ENCODE measurements around the gene DOCK1. TPM values are rescaled to one million over a fixed set of nuclear protein-coding genes. Genes with fewer than 3 reads are reported as not detected.

Gene DOCK1
- total RNA-seq (10 to 100 TPM; 17.7 to 23.1 (median 21.5) TPM), polyA plus RNA-seq (7.8 TPM)
- long read RNA-seq, donor 1, partial matches to known transcripts = 9 of 21 reads
- long read RNA-seq, donor 1, other reads (novel, unspliced or antisense) = 12 of 21 reads
- long read RNA-seq, donor 2, full-length matches to known transcripts = 2 of 7 reads
- long read RNA-seq, donor 2, partial matches to known transcripts = 3 of 7 reads
- long read RNA-seq, donor 2, other reads (novel, unspliced or antisense) = 2 of 7 reads
- long read RNA-seq, donor 3, full-length matches to known transcripts = 3 of 25 reads
- long read RNA-seq, donor 3, partial matches to known transcripts = 10 of 25 reads
- long read RNA-seq, donor 3, other reads (novel, unspliced or antisense) = 12 of 25 reads
- long read RNA-seq, donor 4, full-length matches to known transcripts = 4 of 8 reads
- long read RNA-seq, donor 4, partial matches to known transcripts = 1 of 8 reads
- long read RNA-seq, donor 4, other reads (novel, unspliced or antisense) = 3 of 8 reads

DNA sequence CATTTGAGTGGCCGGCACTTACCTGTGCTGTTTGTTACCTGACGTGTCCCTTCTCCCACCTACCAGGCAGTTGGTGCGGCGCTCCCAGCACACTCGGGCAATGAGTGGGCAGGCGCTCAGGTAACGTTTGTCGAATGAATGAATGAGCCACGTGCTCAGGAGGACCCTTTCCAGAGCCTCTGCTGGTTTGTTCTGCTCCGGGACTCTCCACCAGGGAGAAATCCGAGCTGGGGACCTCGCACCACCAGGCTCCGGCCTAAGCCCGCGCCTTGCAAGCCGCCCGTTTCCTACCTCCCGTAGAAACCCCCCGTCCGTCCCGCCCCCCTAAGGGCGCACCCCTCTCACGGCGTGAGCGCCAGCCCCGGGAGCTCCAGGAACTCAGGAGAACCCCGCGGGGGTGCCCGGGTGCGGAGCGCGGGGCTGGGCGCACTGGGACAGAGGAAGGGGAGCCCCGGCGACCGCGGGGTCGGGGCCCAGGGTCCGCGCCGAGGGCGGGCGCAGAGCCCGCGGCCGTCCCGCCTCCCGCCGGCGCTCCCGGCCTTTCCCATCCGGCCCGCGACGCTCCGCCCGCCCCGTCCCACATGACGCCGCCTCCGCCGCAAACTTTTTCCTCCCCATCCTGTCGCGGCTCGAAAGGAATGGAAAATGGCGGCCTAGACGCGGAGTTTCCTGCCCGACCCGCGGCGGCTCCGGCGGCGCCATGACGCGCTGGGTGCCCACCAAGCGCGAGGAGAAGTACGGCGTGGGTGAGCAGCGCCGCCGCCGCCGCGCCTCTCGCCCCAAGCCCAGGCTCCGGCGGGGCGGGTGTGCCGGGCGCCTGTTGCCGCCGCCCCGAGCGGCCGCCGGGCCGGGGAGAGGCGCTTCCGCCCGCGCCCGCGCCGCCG lies at the start of gene DOCK1:
Gene DOCK1, plus strand, starts transcription at position 611 of the 884 bp plus-strand sequence. Its CDS starts 90 bp downstream, at position 701.
- no peaks in the 10 kb centered on the region for H3K27me3 ChIP-seq (ENCODE audit: control insufficient read depth, insufficient read depth)
- intact Hi-C loops (cut with DNase I) = no loop called here
- no peaks in the 10 kb centered on the region for H3K9me3 ChIP-seq (ENCODE audit: control insufficient read depth, low read length)
- peak within 1 kb of the TSS; percentile 48 for H3K27ac ChIP-seq (ENCODE audit: low read length)
- ATAC-seq (peak; percentile 86 to 88), DNase-seq (peak; percentile 80 to 90 (median 88))
- peaks cover 2% of the 10 kb centered on the region for H3K4me1 ChIP-seq (ENCODE audit: control insufficient read depth, insufficient read depth, low read length)
- H3K4me3 ChIP-seq (ENCODE audit: low read length) = peak within 1 kb of the TSS; percentile 97
- WGBS = 1% methylated on average over 108 of the region's 108 CpGs

DNA sequence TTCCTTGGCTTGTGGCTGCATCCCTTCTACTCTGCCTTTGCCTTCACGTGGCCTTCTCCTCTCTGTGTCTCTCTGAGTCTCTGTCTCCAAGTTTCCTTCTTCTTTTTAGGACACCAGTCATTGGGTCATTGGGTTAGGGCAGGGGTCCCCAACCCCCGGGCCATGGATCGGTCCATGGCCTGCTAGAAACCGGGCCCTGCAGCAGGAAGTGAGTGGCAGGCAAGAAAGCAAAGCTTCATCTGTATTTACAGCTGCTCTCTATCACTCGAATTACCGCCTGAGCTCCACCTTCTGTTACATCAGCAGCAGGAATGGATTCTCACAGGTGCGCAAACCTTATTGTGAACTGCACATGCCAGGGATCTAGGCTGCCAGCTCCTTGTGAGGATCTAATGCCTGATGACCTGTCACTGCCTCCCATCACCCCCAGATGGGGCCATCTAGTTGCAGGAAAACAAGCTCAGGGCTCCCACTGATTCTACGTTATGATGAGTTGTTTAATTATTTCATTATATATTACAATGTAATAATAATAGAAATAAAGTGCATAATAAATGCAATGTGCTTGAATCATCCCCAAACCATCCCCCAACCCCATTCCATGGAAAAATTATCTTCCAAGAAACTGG lies 47.9 kb upstream of the DOCK1 start:
- WGBS = 87% methylated on average over 8 of the region's 8 CpGs
- ATAC-seq (no peak), DNase-seq (no peak)
- Histone ChIP-seq H3K4me3 (ENCODE audit: low read length) (no peak overlapping the region), H3K9me3 (ENCODE audit: control insufficient read depth, low read length) (peaks cover 2% of the 10 kb centered on the region), H3K27me3 (ENCODE audit: control insufficient read depth, insufficient read depth) (no peaks in the 10 kb centered on the region), H3K4me1 (ENCODE audit: control insufficient read depth, insufficient read depth, low read length) (no peaks in the 10 kb centered on the region), H3K27ac (ENCODE audit: low read length) (no peak overlapping the region)
- intact Hi-C loops (cut with DNase I) = no loop called here

DNA sequence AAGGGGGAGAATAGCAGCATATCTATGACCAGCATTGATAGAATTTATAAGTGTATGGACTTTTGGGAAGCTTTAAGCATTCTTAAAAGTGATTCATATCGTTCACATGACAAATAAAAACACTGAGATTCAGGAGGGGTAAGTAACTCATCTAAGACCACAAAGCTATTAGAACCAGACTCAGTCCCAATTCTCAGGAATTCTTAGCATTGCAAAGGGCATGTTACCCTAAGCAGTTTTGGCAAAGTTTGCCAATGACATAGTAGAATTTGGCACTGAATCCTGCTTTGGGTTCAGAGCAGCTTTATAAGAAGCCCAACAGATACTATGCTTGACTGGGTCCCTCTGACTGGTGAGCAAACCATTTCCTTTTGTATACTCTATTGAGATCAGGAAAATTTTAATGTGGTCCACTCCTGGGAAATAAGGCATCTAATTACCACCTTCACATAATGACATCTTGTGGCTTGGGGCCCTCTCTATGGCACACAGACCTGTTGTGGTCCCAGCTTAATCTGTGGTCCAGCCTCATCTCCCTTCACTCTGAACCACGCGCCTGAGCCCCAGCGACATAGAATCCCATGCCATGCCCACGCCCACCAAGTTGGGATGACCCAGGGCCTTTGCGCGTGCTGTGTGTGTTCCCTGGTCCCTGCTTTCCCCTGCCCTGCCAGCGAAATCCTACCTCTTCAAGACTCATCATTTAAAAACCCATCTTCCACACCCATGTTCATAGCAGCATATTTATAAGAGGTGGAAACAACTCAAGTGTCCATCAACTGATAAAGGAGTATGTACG lies 37.5 kb upstream of the DOCK1 start:
- no peak overlapping the region for H3K4me3 ChIP-seq (ENCODE audit: low read length)
- no peak overlapping the region for H3K27ac ChIP-seq (ENCODE audit: low read length)
- no peak for DNase-seq
- no peaks in the 10 kb centered on the region for H3K27me3 ChIP-seq (ENCODE audit: control insufficient read depth, insufficient read depth)
- H3K9me3 ChIP-seq (ENCODE audit: control insufficient read depth, low read length) = peaks cover 2% of the 10 kb centered on the region
- ATAC-seq = no peak
- H3K4me1 ChIP-seq (ENCODE audit: control insufficient read depth, insufficient read depth, low read length) = no peaks in the 10 kb centered on the region
- 75% methylated on average over 9 of the region's 9 CpGs for WGBS
- intact Hi-C loops (cut with DNase I) = no loop called here

DNA sequence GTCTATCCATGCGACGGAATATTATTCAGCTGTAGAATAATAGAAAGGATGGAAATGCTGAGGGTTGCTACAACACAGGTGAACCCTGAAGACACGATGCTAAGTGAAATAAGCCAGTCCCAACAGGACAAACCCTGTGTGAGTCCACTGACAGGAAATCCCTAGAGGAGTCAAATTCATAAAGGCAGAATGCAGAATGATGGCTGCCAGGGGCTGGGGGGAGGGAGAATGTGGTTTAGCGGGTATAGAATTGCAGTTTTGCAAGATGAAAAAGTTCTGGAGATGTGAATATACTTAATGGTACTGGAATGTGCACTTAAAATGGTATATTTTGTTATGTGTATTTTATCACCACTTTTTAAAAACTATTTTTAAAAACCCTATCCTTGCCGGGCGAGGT lies 36.9 kb upstream of the DOCK1 start:
- H3K9me3 ChIP-seq (ENCODE audit: control insufficient read depth, low read length) = peaks cover 2% of the 10 kb centered on the region
- intact Hi-C loops (cut with DNase I) = no loop called here
- 85% methylated on average over 6 of the region's 6 CpGs for WGBS
- ATAC-seq (no peak), DNase-seq (no peak)
- no peak overlapping the region for H3K27ac ChIP-seq (ENCODE audit: low read length)
- no peaks in the 10 kb centered on the region for H3K27me3 ChIP-seq (ENCODE audit: control insufficient read depth, insufficient read depth)
- H3K4me3 ChIP-seq (ENCODE audit: low read length) = no peak overlapping the region
- no peaks in the 10 kb centered on the region for H3K4me1 ChIP-seq (ENCODE audit: control insufficient read depth, insufficient read depth, low read length)

DNA sequence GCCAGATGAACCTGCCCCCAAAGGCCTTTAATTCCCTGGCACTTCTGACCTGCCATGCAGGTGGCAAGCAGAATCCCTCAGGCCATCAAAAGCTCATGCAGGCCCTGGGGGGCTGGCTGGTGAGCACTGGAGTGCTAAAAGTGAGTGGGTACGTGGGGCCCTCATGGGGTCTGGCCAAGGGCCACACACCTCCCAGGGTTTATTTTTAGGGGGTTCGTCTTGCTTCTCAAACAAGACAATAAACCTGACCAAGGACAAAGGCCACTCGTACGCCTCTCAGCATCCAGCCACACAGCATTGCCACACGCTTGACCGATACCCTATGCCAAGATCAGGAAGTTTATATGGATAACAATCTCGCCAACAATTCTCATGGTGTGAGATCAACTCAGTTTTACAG lies 33.1 kb upstream of the DOCK1 start:
- WGBS = 81% methylated on average over 7 of the region's 7 CpGs
- Histone ChIP-seq H3K4me1 (ENCODE audit: control insufficient read depth, insufficient read depth, low read length) (no peaks in the 10 kb centered on the region), H3K9me3 (ENCODE audit: control insufficient read depth, low read length) (peaks cover 2% of the 10 kb centered on the region), H3K27ac (ENCODE audit: low read length) (no peak overlapping the region), H3K27me3 (ENCODE audit: control insufficient read depth, insufficient read depth) (peaks cover 2% of the 10 kb centered on the region), H3K4me3 (ENCODE audit: low read length) (no peak overlapping the region)
- intact Hi-C loops (cut with DNase I) = no loop called here
- no peak for DNase-seq
- no peak for ATAC-seq

- H3K4me1 ChIP-seq (ENCODE audit: control insufficient read depth, insufficient read depth, low read length) = no peaks in the 10 kb centered on the region
- H3K27ac ChIP-seq (ENCODE audit: low read length) = no peak overlapping the region
- DNase-seq (no peak), ATAC-seq (no peak)
- H3K9me3 ChIP-seq (ENCODE audit: control insufficient read depth, low read length) = peaks cover 2% of the 10 kb centered on the region
- 58% methylated on average over 3 of the region's 3 CpGs for WGBS
- intact Hi-C loops (cut with DNase I) = no loop called here
- peaks cover 2% of the 10 kb centered on the region for H3K27me3 ChIP-seq (ENCODE audit: control insufficient read depth, insufficient read depth)
- no peak overlapping the region for H3K4me3 ChIP-seq (ENCODE audit: low read length)
Observed at GRCh38 chr10:126872768-126873167, 32.5 kb upstream of the DOCK1 start.

DNA sequence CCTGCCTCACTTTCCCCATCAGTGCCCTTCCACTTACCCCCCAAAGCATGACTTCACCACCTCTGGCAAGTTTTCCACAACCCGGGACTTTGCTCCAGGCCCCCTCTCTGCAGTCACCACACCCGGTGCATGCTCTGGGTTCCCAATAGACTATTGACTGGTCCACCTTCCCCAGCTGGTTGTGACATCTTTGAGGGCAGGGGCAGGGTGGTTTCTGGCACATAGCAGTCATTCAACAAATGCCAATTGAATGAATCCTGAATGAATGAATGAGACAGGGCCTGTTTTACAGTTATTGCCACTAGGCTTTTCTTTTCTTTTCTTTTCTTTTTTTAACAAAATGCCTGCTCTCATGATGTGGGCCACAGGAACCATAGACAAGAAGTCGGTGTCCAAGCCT lies 28.8 kb upstream of the DOCK1 start:
- DNase-seq (no peak), ATAC-seq (no peak)
- Histone ChIP-seq H3K27ac (ENCODE audit: low read length) (no peak overlapping the region), H3K4me3 (ENCODE audit: low read length) (no peak overlapping the region), H3K27me3 (ENCODE audit: control insufficient read depth, insufficient read depth) (peaks cover 2% of the 10 kb centered on the region), H3K9me3 (ENCODE audit: control insufficient read depth, low read length) (no peaks in the 10 kb centered on the region), H3K4me1 (ENCODE audit: control insufficient read depth, insufficient read depth, low read length) (no peaks in the 10 kb centered on the region)
- 80% methylated on average over 3 of the region's 3 CpGs for WGBS
- intact Hi-C loops (cut with DNase I) = no loop called here

- Histone ChIP-seq H3K27me3 (ENCODE audit: control insufficient read depth, insufficient read depth) (peaks cover 2% of the 10 kb centered on the region), H3K4me3 (ENCODE audit: low read length) (no peak overlapping the region), H3K4me1 (ENCODE audit: control insufficient read depth, insufficient read depth, low read length) (no peaks in the 10 kb centered on the region), H3K27ac (ENCODE audit: low read length) (no peak overlapping the region), H3K9me3 (ENCODE audit: control insufficient read depth, low read length) (no peaks in the 10 kb centered on the region)
- intact Hi-C loops (cut with DNase I) = no loop called here
- 57% methylated on average over 2 of the region's 2 CpGs for WGBS
- ATAC-seq = no peak
- DNase-seq = no peak
Observed at GRCh38 chr10:126877390-126877789, 27.8 kb upstream of the DOCK1 start.

- Histone ChIP-seq H3K4me1 (ENCODE audit: control insufficient read depth, insufficient read depth, low read length) (no peaks in the 10 kb centered on the region), H3K27ac (ENCODE audit: low read length) (no peak overlapping the region), H3K4me3 (ENCODE audit: low read length) (no peak overlapping the region), H3K27me3 (ENCODE audit: control insufficient read depth, insufficient read depth) (peaks cover 2% of the 10 kb centered on the region), H3K9me3 (ENCODE audit: control insufficient read depth, low read length) (no peaks in the 10 kb centered on the region)
- WGBS = 87% methylated on average over 10 of the region's 10 CpGs
- intact Hi-C loops (cut with DNase I) = no loop called here
- no peak for DNase-seq
- ATAC-seq = no peak
Observed at GRCh38 chr10:126878594-126878993, 26.6 kb upstream of the DOCK1 start.

DNA sequence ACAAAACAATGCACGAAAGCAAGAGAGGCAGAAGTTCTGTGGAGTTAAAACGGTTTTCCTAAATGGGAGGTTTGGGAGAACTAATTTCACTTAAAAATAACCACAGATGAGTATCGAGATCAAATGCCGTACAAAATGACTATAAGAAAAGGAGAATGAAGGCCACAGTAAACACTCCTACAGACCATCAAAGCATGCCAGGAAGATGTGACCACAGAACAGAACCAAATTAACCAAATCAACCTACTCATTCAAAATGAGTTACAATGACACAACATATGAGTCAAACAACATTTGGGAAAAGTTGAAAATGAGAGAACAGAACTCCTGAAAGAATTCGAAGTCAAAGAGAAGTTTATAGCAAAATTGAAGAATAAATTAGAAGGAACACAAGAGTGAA lies 24.3 kb upstream of the DOCK1 start:
- Histone ChIP-seq H3K27ac (ENCODE audit: low read length) (no peak overlapping the region), H3K9me3 (ENCODE audit: control insufficient read depth, low read length) (no peaks in the 10 kb centered on the region), H3K27me3 (ENCODE audit: control insufficient read depth, insufficient read depth) (peaks cover 2% of the 10 kb centered on the region), H3K4me3 (ENCODE audit: low read length) (no peak overlapping the region), H3K4me1 (ENCODE audit: control insufficient read depth, insufficient read depth, low read length) (no peaks in the 10 kb centered on the region)
- 68% methylated on average over 5 of the region's 5 CpGs for WGBS
- DNase-seq (no peak), ATAC-seq (no peak)
- intact Hi-C loops (cut with DNase I) = no loop called here

All from right cardiac atrium (tissue), 5 donors.